ENCODE results near the gene MRO. TPM values are rescaled to one million over a fixed set of nuclear protein-coding genes. Genes with fewer than 3 reads are reported as not detected.

Gene MRO
- total RNA-seq, 2 experiments from 2014 or later: not detected

DNA sequence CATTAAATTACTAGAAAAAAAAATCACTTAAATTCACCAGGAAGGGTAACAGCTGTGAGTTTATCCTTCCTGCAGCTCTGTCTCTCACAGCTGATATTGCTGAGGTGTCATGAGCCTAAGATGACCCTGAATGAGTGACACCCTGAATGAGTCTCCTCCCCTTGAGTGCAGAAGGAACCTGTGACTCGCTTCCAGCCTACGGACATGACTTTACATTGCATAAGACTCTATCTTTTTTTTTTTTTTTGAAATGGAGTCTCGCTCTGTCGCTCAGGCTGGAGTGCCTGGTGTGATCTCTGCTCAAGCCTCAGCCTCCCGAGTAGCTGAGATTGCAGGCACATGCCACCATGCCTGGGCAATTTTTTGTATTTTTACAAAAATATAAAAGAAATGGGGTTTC, 14.1 kb downstream of the MRO start:
- Mint-ChIP-seq H3K27me3 (ENCODE audit: low read depth) (peaks cover 5% of the 10 kb centered on the region), H3K36me3 (ENCODE audit: low read depth) (no peaks in the 10 kb centered on the region), H3K4me3 (no peak overlapping the region), H3K9me3 (no peaks in the 10 kb centered on the region), H3K27ac (no peak overlapping the region), H3K4me1 (ENCODE audit: low read depth) (peaks cover 3% of the 10 kb centered on the region)
- DNase-seq: peak; percentile 32
- intact Hi-C loops (cut with micrococcal nuclease): no loop called here
- CTCF ChIA-PET: interaction anchor here (0.6 kb wide), 2 partner anchors 244 to 250 kb away, joined by 3 read pairs; no protein-coding TSS in a partner anchor

DNA sequence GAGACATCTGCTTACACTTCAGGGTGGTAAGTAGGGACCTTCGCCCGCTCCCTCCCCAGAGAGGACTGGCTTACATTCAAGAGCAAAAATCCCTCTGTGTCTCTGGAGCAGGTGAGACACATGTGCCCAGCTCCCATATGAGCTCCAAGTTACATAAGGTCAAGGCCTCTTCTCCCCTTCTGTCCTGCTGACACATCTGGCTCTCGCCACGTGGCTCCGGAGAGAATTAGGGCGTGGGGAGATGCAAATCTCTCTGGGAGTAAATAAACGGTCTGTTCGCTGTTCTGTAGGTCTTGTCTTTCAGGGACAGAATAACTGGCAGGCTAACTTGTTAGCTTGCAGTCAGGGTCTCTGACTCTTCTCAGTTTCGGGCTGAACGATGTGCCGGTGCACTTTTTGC, 16.2 kb downstream of the MRO start:
- Mint-ChIP-seq H3K4me1 (ENCODE audit: low read depth) (peaks cover 3% of the 10 kb centered on the region), H3K27me3 (ENCODE audit: low read depth) (peaks cover 6% of the 10 kb centered on the region), H3K4me3 (no peak overlapping the region), H3K27ac (no peak overlapping the region), H3K36me3 (ENCODE audit: low read depth) (no peaks in the 10 kb centered on the region), H3K9me3 (no peaks in the 10 kb centered on the region)
- intact Hi-C loops (cut with micrococcal nuclease): no loop called here
- DNase-seq: no peak
- CTCF ChIA-PET: no interaction called here

GRCh38 chr18:50802141-50802540, 17.7 kb downstream of the MRO start:
- CTCF ChIA-PET: interaction anchor here (0.6 kb wide), 1 partner anchor 310 kb away, joined by 3 read pairs; no protein-coding TSS in a partner anchor
- Mint-ChIP-seq H3K27ac (no peak overlapping the region), H3K4me3 (no peak overlapping the region), H3K4me1 (ENCODE audit: low read depth) (peaks cover 3% of the 10 kb centered on the region), H3K9me3 (no peaks in the 10 kb centered on the region), H3K36me3 (ENCODE audit: low read depth) (no peaks in the 10 kb centered on the region), H3K27me3 (ENCODE audit: low read depth) (peaks cover 9% of the 10 kb centered on the region)
- intact Hi-C loops (cut with micrococcal nuclease): no loop called here
- no peak for DNase-seq

GRCh38 chr18:50797142-50797541, 22.7 kb downstream of the MRO start:
- DNase-seq: no peak
- H3K27me3 Mint-ChIP-seq (ENCODE audit: low read depth): peaks cover 14% of the 10 kb centered on the region
- no peaks in the 10 kb centered on the region for H3K36me3 Mint-ChIP-seq (ENCODE audit: low read depth)
- CTCF ChIA-PET: no interaction called here
- intact Hi-C loops (cut with micrococcal nuclease): no loop called here
- no peaks in the 10 kb centered on the region for H3K4me1 Mint-ChIP-seq (ENCODE audit: low read depth)
- H3K4me3 Mint-ChIP-seq: no peak overlapping the region
- H3K9me3 Mint-ChIP-seq: no peaks in the 10 kb centered on the region
- H3K27ac Mint-ChIP-seq: no peak overlapping the region

GRCh38 chr18:50796495-50796894, 23.3 kb downstream of the MRO start:
- H3K36me3 Mint-ChIP-seq (ENCODE audit: low read depth): no peaks in the 10 kb centered on the region
- intact Hi-C loops (cut with micrococcal nuclease): no loop called here
- CTCF ChIA-PET: interaction anchor here (0.6 kb wide), 1 partner anchor 57 kb away, joined by 4 read pairs; no protein-coding TSS in a partner anchor
- DNase-seq: no peak
- no peaks in the 10 kb centered on the region for H3K4me1 Mint-ChIP-seq (ENCODE audit: low read depth)
- peaks cover 14% of the 10 kb centered on the region for H3K27me3 Mint-ChIP-seq (ENCODE audit: low read depth)
- H3K27ac Mint-ChIP-seq: no peak overlapping the region
- no peak overlapping the region for H3K4me3 Mint-ChIP-seq
- no peaks in the 10 kb centered on the region for H3K9me3 Mint-ChIP-seq

GRCh38 chr18:50793641-50794565, 25.9 kb downstream of the MRO start:
- CTCF ChIA-PET: no interaction called here
- no peaks in the 10 kb centered on the region for H3K9me3 Mint-ChIP-seq

GRCh38 chr18:50792885-50793284, 26.9 kb downstream of the MRO start:
- no peaks in the 10 kb centered on the region for H3K36me3 Mint-ChIP-seq (ENCODE audit: low read depth)
- H3K4me1 Mint-ChIP-seq (ENCODE audit: low read depth): no peaks in the 10 kb centered on the region
- intact Hi-C loops (cut with micrococcal nuclease): no loop called here
- no peak overlapping the region for H3K27ac Mint-ChIP-seq
- CTCF ChIA-PET: no interaction called here
- no peak overlapping the region for H3K4me3 Mint-ChIP-seq
- DNase-seq: no peak
- peaks cover 15% of the 10 kb centered on the region for H3K27me3 Mint-ChIP-seq (ENCODE audit: low read depth)
- no peaks in the 10 kb centered on the region for H3K9me3 Mint-ChIP-seq

More at GRCh38 chr18:50793641-50794565, 25.9 kb downstream of the MRO start:
- no peaks in the 10 kb centered on the region for H3K4me1 Mint-ChIP-seq (ENCODE audit: low read depth)
- H3K27me3 Mint-ChIP-seq (ENCODE audit: low read depth): peaks cover 17% of the 10 kb centered on the region
- intact Hi-C loops (cut with micrococcal nuclease): no loop called here
- no peaks in the 10 kb centered on the region for H3K36me3 Mint-ChIP-seq (ENCODE audit: low read depth)
- no peak overlapping the region for H3K4me3 Mint-ChIP-seq
- DNase-seq: no peak
- no peak overlapping the region for H3K27ac Mint-ChIP-seq

GRCh38 chr18:50791599-50792438, 28.0 kb downstream of the MRO start:
- CTCF ChIA-PET: interaction anchor here (1.2 kb wide), 1 partner anchor 29 kb away, joined by 3 read pairs; no protein-coding TSS in a partner anchor
- Mint-ChIP-seq H3K27ac (no peak overlapping the region), H3K36me3 (ENCODE audit: low read depth) (no peaks in the 10 kb centered on the region), H3K27me3 (ENCODE audit: low read depth) (peaks cover 13% of the 10 kb centered on the region), H3K9me3 (no peaks in the 10 kb centered on the region), H3K4me1 (ENCODE audit: low read depth) (no peaks in the 10 kb centered on the region), H3K4me3 (no peak overlapping the region)
- DNase-seq: no peak
- intact Hi-C loops (cut with micrococcal nuclease): no loop called here

DNA sequence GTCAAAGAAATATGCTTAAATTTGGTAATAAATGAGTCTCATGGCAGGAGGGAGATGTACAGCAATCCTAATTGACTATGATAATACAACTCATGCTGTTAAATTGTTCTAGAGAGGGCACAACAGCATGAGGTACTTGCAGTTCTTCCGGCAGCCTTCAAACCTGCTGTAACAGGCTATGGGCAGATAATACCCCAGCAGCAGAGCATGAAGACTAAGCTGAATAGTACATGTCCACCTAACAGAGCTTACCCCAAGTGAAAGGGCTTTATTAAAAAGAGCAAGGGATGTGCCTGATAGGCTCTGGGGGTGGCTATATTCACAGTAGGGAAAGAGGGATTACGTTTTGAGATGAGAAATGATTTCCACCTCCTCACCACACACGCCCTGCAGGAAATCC, 28.9 kb downstream of the MRO start:
- intact Hi-C loops (cut with micrococcal nuclease): no loop called here
- Mint-ChIP-seq H3K4me3 (no peak overlapping the region), H3K27me3 (ENCODE audit: low read depth) (peaks cover 9% of the 10 kb centered on the region), H3K36me3 (ENCODE audit: low read depth) (no peaks in the 10 kb centered on the region), H3K27ac (no peak overlapping the region), H3K4me1 (ENCODE audit: low read depth) (no peaks in the 10 kb centered on the region), H3K9me3 (no peaks in the 10 kb centered on the region)
- CTCF ChIA-PET: interaction anchor here (1.2 kb wide), 1 partner anchor 30 kb away, joined by 3 read pairs; no protein-coding TSS in a partner anchor
- DNase-seq: no peak

DNA sequence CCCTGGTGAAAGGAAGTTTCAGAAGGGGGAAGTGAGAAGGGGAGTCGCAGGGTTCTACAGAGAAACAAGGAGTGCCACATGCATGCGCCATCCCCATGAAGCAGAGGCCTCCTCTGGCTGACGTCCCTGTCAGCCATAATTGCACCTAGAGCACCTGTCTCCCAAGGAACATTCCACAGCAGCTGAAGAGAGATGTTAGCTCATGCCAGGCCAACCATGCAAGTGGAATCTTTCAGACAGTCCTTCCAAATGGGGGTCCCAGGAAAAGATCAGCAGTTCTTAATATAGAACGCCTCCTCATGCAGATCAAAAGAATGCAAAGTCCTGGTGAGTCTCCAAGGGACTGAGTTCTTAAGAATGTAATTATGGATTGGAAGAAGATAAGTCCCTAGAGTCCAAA, 29.6 kb downstream of the MRO start:
- Mint-ChIP-seq H3K27me3 (ENCODE audit: low read depth) (peaks cover 6% of the 10 kb centered on the region), H3K9me3 (no peaks in the 10 kb centered on the region), H3K36me3 (ENCODE audit: low read depth) (no peaks in the 10 kb centered on the region), H3K4me3 (no peak overlapping the region), H3K27ac (no peak overlapping the region), H3K4me1 (ENCODE audit: low read depth) (no peaks in the 10 kb centered on the region)
- intact Hi-C loops (cut with micrococcal nuclease): no loop called here
- CTCF ChIA-PET: no interaction called here
- no peak for DNase-seq

DNA sequence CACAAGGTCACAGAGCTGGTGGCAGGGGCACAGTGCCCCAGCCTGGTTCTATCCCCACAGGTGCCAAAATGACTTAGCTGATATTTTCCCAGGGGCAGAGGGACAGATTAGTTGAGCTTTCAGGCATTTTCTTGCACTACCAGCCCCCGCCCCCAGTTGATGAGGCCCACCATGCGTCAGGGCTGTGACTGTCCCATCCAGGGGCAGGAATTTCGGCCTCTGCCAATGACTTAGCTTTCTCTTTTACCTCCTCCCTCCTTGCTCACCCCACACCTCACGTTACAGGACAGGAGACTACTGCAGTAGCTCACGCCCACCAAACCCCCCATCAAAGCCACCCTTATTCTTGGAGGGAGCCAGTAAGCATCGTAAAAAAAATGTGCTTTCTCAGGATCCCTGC, 31.5 kb downstream of the MRO start:
- H3K27me3 Mint-ChIP-seq (ENCODE audit: low read depth): peaks cover 6% of the 10 kb centered on the region
- DNase-seq: no peak
- no peaks in the 10 kb centered on the region for H3K9me3 Mint-ChIP-seq
- no peak overlapping the region for H3K4me3 Mint-ChIP-seq
- H3K36me3 Mint-ChIP-seq (ENCODE audit: low read depth): no peaks in the 10 kb centered on the region
- intact Hi-C loops (cut with micrococcal nuclease): no loop called here
- H3K27ac Mint-ChIP-seq: no peak overlapping the region
- CTCF ChIA-PET: no interaction called here
- no peaks in the 10 kb centered on the region for H3K4me1 Mint-ChIP-seq (ENCODE audit: low read depth)

DNA sequence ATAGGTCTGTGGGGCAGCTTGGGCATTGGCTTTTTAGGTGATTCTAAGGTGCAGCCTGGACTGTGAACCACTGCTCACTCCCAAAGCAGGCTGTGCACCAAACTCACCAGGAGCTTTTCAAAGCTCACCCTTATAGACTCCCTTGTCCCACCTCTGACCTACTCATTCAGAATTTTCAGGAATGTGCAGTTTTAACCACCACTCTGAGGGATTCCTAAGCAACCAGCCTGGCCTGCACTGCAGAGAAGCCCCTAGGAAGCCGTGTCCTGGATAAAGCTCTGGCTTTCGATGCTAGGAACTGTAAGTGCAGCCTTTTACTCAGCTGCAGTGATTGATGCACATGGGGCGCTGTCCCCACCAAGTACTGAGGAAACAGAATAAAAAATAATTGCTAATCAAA, 33.0 kb downstream of the MRO start:
- Mint-ChIP-seq H3K27me3 (ENCODE audit: low read depth) (peaks cover 10% of the 10 kb centered on the region), H3K9me3 (no peaks in the 10 kb centered on the region), H3K36me3 (ENCODE audit: low read depth) (no peaks in the 10 kb centered on the region), H3K4me3 (no peak overlapping the region), H3K27ac (no peak overlapping the region), H3K4me1 (ENCODE audit: low read depth) (no peaks in the 10 kb centered on the region)
- no peak for DNase-seq
- intact Hi-C loops (cut with micrococcal nuclease): no loop called here
- CTCF ChIA-PET: no interaction called here
